Measurements from ENCODE around the gene VWA5A. TPM values are rescaled to one million over a fixed set of nuclear protein-coding genes. Genes with fewer than 3 reads are reported as not detected.

VWA5A gene
- total RNA-seq, result 1 to 10 TPM; 6.5 to 6.8 TPM

GRCh38 chr11:124114942-124115781 is at the start of gene VWA5A:
TSS of gene VWA5A (plus strand) at chr11:124115450. CDS start at chr11:124117512, 2,062 bp downstream.

GRCh38 chr11:124183068-124183467 is 67.8 kb downstream of the VWA5A start, which contains the start of gene OR10D3:
TSS of gene OR10D3 (plus strand) at chr11:124183345. CDS start at chr11:124185270, 1,925 bp downstream.

Other genes with a start within 250 kb of the VWA5A start
- gene TMEM225, start 229.8 kb upstream of the VWA5A start, total RNA-seq, result not detected
- not detected for gene OR8D4, start 213.3 kb upstream of the VWA5A start, total RNA-seq
- not detected for gene OR4D5, start 175.8 kb upstream of the VWA5A start, total RNA-seq
- gene OR6T1, start 171.6 kb upstream of the VWA5A start, total RNA-seq, result not detected
- gene OR10S1, start 137.7 kb upstream of the VWA5A start, total RNA-seq, result not detected
- gene OR10G6, start 120.3 kb upstream of the VWA5A start, total RNA-seq, result not detected
- gene OR10G4, start 102.5 kb upstream of the VWA5A start, total RNA-seq, result not detected
- gene OR10G9, start 92.4 kb upstream of the VWA5A start, total RNA-seq, result not detected
- gene OR10G8, start 88.7 kb upstream of the VWA5A start, total RNA-seq, result not detected
- gene OR10G7, start 74.1 kb upstream of the VWA5A start, total RNA-seq, result not detected
- gene OR10D3, start 67.9 kb downstream of the VWA5A start, total RNA-seq, result not detected
- gene OR8G1, start 125.6 kb downstream of the VWA5A start, total RNA-seq, result not detected
- gene OR8G5, start 140.9 kb downstream of the VWA5A start, total RNA-seq, result not detected
- gene OR8D1, start 198.5 kb downstream of the VWA5A start, total RNA-seq, result not detected
- not detected for gene OR8D2, start 204.7 kb downstream of the VWA5A start, total RNA-seq